Gastroesophageal sphincter (tissue), 4 donors: ENCODE measurements around the gene SOX9. TPM values are rescaled to one million over a fixed set of nuclear protein-coding genes. Genes with fewer than 3 reads are reported as not detected.
"Not testable (repeated sequence)": the region's sequence is repeated elsewhere in the genome, so short reads cannot be mapped to it uniquely, and the experiment has no call there.

Source experiments
- ATAC-seq: fragments of 150-250 bp; one replicate; pipeline ENCODE4 v1.9.1; 2016; ENCODE audit warnings: mild to moderate bottlenecking, moderate library complexity
- H3K27ac ChIP-seq, 4 donors: fragments of 200-600 bp; sonication (generic) in 3 of 4; 1 replicate in 3 of 4; 2 replicates in 1 of 4; pipeline ENCODE4 v1.5.1; 2016 to 2019
- H3K27me3 ChIP-seq: fragments of 200-600 bp; sonication (generic); one replicate; pipeline ENCODE4 v1.5.1; 2019
- H3K36me3 ChIP-seq, 2 donors: fragments of 200-600 bp; sonication (generic); one replicate each; pipeline ENCODE4 v1.5.1; 2019; ENCODE audit warnings: control low read depth in 1 of 2
- H3K4me1 ChIP-seq, 3 donors: fragments of 200-600 bp; sonication (generic); 1 replicate in 2 of 3; 2 replicates in 1 of 3; pipeline ENCODE4 v1.5.1; 2016 to 2019; ENCODE audit warnings: control low read depth in 2 of 3
- H3K4me3 ChIP-seq, 2 donors: fragments of 200-600 bp; sonication (generic); one replicate each; pipeline ENCODE4 v1.5.1; 2019; ENCODE audit warnings: mild to moderate bottlenecking in 1 of 2, moderate library complexity in 1 of 2
- H3K9me3 ChIP-seq, 3 donors: fragments of 200-600 bp; sonication (generic); one replicate each; pipeline ENCODE4 v1.5.1; 2017 to 2019; ENCODE audit warnings: control low read depth in 2 of 3
- EP300 ChIP-seq: sonication (generic); formaldehyde crosslinking; IDR thresholded peaks from one replicate; pipeline ENCODE4 v1.6.1; 2017; ENCODE audit warnings: antibody characterized with exemption, mild to moderate bottlenecking
- POLR2A ChIP-seq, 2 donors: fragments of 450-650 bp; IDR thresholded peaks; one replicate each; pipeline ENCODE4 v1.6.1; 2017; ENCODE audit warnings: antibody characterized with exemption in 2 of 2, mild to moderate bottlenecking in 2 of 2, moderate library complexity in 1 of 2
- POLR2AphosphoS5 ChIP-seq: sonication (generic); formaldehyde crosslinking; IDR thresholded peaks from one replicate; pipeline ENCODE4 v1.6.1; 2017; ENCODE audit warnings: antibody characterized with exemption
- WGBS, 2 donors: methylation state at CpG; one replicate each; pipeline ENCODE4 v1.1.5; 2018; ENCODE audit warnings: low coverage in 1 of 2; 5-methylcytosine and 5-hydroxymethylcytosine counted together
- total RNA-seq, 4 donors: library from RNA; depleted of rRNA; stranded (reverse); fragments of >200 nt; gene quantifications; one replicate each; pipeline ENCODE4 v1.1.0, GENCODE V29; 2016
- TF ChIP-seq, protein P1 (sequence below), 4 experiments: fragments of 200-600 bp in 2 of 4; fragments of 450-650 bp in 2 of 4; sonication (generic) in 1 of 4; IDR thresholded peaks; one replicate each; pipeline ENCODE4 v1.5.1; 2017 to 2019; ENCODE audit warnings: antibody characterized with exemption in 4 of 4, mild to moderate bottlenecking in 2 of 4, moderate library complexity in 2 of 4

SOX9 gene
- total RNA-seq, 4 donors from 2014 or later, result 1.1 to 5.4 (median 2.5) TPM

DNA sequence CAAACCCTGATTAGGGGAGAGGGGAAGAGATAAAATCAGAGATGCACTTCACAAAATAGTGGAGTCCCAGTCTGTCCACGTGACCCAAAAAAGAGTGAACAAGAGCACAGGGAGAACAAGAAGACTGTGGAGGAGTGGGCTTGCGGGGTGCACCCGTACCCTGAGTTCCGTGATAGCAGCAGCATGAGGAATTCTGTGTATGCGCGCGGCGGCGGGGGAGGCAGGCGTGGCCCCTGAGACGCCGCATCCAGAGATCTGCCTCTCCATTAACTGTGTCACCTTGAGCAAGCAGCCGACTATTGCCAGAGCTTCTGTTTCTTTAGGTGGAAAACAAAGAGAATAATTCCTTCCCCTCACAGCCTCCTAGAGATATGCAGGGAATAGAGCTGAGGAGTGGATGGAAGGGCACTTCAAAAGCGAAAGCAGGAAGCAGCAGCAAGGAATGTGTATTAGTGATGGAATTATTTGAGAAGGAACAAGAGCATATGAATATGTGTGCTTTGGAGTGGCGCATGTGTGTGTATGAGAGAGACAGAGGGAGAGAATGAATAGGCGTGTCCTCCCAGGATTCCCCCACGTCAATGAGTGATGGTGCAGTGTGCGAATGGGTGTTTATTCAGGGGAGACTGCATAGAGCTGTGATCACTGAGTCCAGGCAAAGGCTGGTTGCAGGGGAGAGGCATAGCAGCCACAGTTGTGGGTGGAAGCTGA, 10.4 kb upstream of the SOX9 start:
- ATAC-seq, result no peak
- Histone ChIP-seq H3K27ac (no peak overlapping the region), H3K9me3 (no peaks in the 10 kb centered on the region), H3K27me3 (peaks cover 73% of the 10 kb centered on the region), H3K4me1 (no peaks in the 10 kb centered on the region), H3K36me3 (no peaks in the 10 kb centered on the region), H3K4me3 (no peak overlapping the region)
- TF ChIP-seq, protein P1, sequence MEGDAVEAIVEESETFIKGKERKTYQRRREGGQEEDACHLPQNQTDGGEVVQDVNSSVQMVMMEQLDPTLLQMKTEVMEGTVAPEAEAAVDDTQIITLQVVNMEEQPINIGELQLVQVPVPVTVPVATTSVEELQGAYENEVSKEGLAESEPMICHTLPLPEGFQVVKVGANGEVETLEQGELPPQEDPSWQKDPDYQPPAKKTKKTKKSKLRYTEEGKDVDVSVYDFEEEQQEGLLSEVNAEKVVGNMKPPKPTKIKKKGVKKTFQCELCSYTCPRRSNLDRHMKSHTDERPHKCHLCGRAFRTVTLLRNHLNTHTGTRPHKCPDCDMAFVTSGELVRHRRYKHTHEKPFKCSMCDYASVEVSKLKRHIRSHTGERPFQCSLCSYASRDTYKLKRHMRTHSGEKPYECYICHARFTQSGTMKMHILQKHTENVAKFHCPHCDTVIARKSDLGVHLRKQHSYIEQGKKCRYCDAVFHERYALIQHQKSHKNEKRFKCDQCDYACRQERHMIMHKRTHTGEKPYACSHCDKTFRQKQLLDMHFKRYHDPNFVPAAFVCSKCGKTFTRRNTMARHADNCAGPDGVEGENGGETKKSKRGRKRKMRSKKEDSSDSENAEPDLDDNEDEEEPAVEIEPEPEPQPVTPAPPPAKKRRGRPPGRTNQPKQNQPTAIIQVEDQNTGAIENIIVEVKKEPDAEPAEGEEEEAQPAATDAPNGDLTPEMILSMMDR (IDR thresholded peaks at IDR 0.05), result no peak
- TF ChIP-seq POLR2AphosphoS5 (no peak), POLR2A (IDR thresholded peaks at IDR 0.05) (no peak), EP300 (no peak)
- 43 to 57% methylated on average over 9 to 18 of the region's 18 CpGs for WGBS, 2 donors

DNA sequence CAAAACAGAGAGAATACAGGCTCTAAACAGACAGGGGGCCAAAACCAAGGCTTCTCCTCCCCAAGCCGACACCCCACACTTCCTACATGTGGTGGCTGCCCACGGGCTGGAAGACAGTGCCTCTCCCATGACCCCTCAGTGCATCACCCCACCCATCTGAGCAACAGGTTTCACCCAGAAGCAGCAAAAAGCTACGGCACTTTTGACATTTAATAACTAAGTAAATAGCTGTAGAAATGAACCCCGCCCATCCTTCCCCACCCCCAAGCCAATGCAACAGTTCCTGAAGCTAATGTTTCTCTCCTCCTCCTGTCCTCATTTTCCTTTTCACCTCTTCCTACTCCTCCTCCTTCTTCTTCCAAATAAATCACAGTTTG, 9.9 kb upstream of the SOX9 start:
- WGBS, 2 donors, result 22 to 39% methylated on average over 3 to 4 of the region's 4 CpGs
- Histone ChIP-seq H3K27me3 (peaks cover 76% of the 10 kb centered on the region), H3K36me3 (no peaks in the 10 kb centered on the region), H3K4me1 (peaks cover 0 to 3% (median 2%) of the 10 kb centered on the region in 3 donors), H3K9me3 (no peaks in the 10 kb centered on the region), H3K27ac (no peak overlapping the region), H3K4me3 (no peak overlapping the region)
- TF ChIP-seq POLR2A (IDR thresholded peaks at IDR 0.05) (no peak), POLR2AphosphoS5 (no peak), EP300 (no peak)
- TF ChIP-seq, protein P1 (IDR thresholded peaks at IDR 0.05), result no peak
- ATAC-seq, result no peak

DNA sequence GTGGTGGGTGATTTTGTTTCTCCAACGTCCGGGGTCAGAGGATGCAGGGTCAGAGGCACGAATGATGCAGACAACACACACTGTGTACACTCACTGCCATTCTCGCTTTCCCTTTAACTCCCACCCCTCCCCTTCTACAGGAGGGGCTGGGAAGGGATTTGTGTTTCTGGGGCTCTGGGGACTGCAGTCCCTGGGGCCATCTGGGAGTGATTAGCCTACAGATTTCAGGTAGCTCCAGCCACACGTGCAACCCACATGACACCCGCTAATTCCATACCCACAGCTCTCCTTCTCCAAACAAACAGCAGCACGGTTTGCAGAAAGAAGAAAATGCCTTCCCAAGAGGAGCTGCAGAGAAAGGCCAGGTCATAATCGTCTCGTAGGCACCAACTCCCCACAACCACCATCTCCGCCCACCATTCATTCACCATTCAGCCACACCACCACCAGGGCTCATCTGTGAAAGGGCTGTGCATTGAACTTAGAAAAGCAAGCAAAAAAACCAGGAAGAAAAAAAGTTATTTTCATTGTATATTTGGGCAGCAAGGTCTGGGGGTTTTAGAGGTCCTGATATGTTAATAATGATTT, 9.4 kb upstream of the SOX9 start:
- Histone ChIP-seq H3K27me3 (peaks cover 81% of the 10 kb centered on the region), H3K4me3 (no peak overlapping the region), H3K9me3 (no peaks in the 10 kb centered on the region), H3K4me1 (peaks cover 0 to 8% (median 2%) of the 10 kb centered on the region in 3 donors), H3K27ac (no peak overlapping the region), H3K36me3 (no peaks in the 10 kb centered on the region)
- WGBS, 2 donors, result 26 to 38% methylated on average over 9 to 10 of the region's 10 CpGs
- no peak for ATAC-seq
- TF ChIP-seq POLR2AphosphoS5 (no peak), POLR2A (IDR thresholded peaks at IDR 0.05) (no peak), EP300 (no peak)
- TF ChIP-seq, protein P1 (IDR thresholded peaks at IDR 0.05), result no peak

DNA sequence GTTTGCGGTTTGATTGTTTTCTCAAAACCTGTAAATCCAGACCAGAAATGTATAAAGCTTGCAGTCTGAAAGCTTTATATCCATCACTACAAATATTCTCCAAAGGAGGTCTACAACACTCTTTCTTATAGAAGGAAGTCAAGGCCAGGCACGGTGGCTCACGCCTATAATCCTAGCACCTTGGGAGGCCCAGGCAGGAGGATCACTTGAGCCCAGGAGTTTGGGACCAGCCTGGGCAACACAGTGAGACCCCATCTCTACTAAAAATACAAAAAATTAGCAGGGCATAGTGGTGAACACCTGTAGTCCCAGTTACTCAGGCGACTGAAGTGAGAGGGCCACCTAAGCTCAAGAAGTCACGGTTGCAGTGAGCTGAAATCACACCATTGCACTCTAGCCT, 8.9 kb upstream of the SOX9 start:
- not testable (repeated sequence) for ATAC-seq, H3K36me3 ChIP-seq, H3K9me3 ChIP-seq, H3K27ac ChIP-seq, H3K4me3 ChIP-seq
- 80 to 100% methylated on average over 2 to 3 of the region's 5 CpGs for WGBS, 2 donors
- H3K27me3 ChIP-seq, result peaks cover 85% of the 10 kb centered on the region
- H3K4me1 ChIP-seq, result peaks cover 0 to 13% (median 2%) of the 10 kb centered on the region in 3 donors

DNA sequence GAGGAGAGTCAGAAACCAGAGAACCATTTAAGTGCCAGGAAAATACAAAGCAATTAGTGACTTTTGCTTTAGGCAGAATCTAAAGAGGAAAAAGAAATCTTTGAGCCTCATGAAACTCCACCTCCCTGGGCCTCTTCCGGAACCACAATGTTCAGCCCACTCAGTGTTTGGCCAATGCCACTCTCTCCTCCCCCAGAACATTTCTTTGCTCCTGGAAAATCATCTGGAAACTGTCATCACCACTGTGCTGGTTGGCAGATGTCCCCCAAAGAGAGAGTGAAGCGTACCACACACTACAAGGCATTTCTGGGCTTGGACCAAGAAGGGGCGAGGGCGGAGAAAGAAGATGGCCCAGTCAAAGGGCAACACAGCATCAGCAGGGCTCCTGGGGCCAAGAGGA, 7.1 kb upstream of the SOX9 start:
- peaks cover 95% of the 10 kb centered on the region for H3K27me3 ChIP-seq
- H3K27ac ChIP-seq, result no peak overlapping the region
- WGBS, 2 donors, result 100% methylated on average over 1 of the region's 4 CpGs
- H3K4me1 ChIP-seq, result peaks cover 0 to 31% (median 10%) of the 10 kb centered on the region in 3 donors
- no peaks in the 10 kb centered on the region for H3K36me3 ChIP-seq
- H3K9me3 ChIP-seq, result no peaks in the 10 kb centered on the region
- TF ChIP-seq EP300 (no peak), POLR2AphosphoS5 (no peak), POLR2A (IDR thresholded peaks at IDR 0.05) (no peak)
- TF ChIP-seq, protein P1 (IDR thresholded peaks at IDR 0.05), result no peak
- no peak for ATAC-seq
- no peak overlapping the region for H3K4me3 ChIP-seq
